IMR-90 (cell line): Measurements from ENCODE around the gene NKX2-3. TPM values are rescaled to one million over a fixed set of nuclear protein-coding genes. Genes with fewer than 3 reads are reported as not detected.

Experiments used
- ATAC-seq: fragments of 200-7000 bp; cut with Tn5 transposase; 2 replicates; pipeline ENCODE4 v1.9.1; 2020; ENCODE audit warnings: low read depth, mild to moderate bottlenecking, moderate library complexity
- BruUV-seq: library from RNA; stranded (reverse); fragments of 400-500 nt; replicated peaks from 2 replicates; lab custom pipeline; 2021; lab: Mats Ljungman, UMichigan
- CTCF ChIA-PET: fragments of 300-600 bp; formaldehyde crosslinking; extraction: SDS; loops from one replicate; lab custom pipeline; 2021; ENCODE audit warnings: antibody characterized with exemption; lab: Yijun Ruan, JAX
- POLR2A ChIA-PET: fragments of 300-600 bp; sonication (Branson Sonifier 250); formaldehyde crosslinking; loops from one replicate; lab custom pipeline; 2022; ENCODE audit warnings: antibody characterized with exemption; ENCODE audit not compliant: unreplicated experiment; lab: Charles Lee
- DNase-seq: peaks from one replicate; pipeline ENCODE4 v3.0.0; 2013
- H2AFZ ChIP-seq: replicated peaks from 2 replicates; pipeline ENCODE3; 2013; ENCODE audit warnings: low read length, mild to moderate bottlenecking; ENCODE audit not compliant: poor library complexity
- H2AK5ac ChIP-seq: 2 replicates; pipeline ENCODE4 v1.6.1; 2013; ENCODE audit warnings: low read depth, low read length, inconsistent platforms
- H2AK9ac ChIP-seq: replicated peaks from 2 replicates; pipeline ENCODE3; 2013; ENCODE audit warnings: mild to moderate bottlenecking, low read depth, low read length, moderate library complexity; ENCODE audit not compliant: poor library complexity
- H2BK120ac ChIP-seq: 2 replicates; pipeline ENCODE4 v1.6.1; 2013; ENCODE audit warnings: low read depth, low read length, inconsistent platforms
- H2BK15ac ChIP-seq: 3 replicates; pipeline ENCODE4 v1.6.1; 2013; ENCODE audit warnings: low read depth, low read length, inconsistent platforms
- H2BK20ac ChIP-seq: 2 replicates; pipeline ENCODE4 v1.6.1; 2013; ENCODE audit warnings: low read depth, mild to moderate bottlenecking, inconsistent platforms, low read length, moderate library complexity
- H2BK5ac ChIP-seq: 2 replicates; pipeline ENCODE4 v1.6.1; 2013; ENCODE audit warnings: mild to moderate bottlenecking, low read depth, low read length, inconsistent platforms; ENCODE audit not compliant: poor library complexity, severe bottlenecking
- H3K14ac ChIP-seq: replicated peaks from 2 replicates; pipeline ENCODE4 v1.6.1; 2013; ENCODE audit warnings: low read depth, low read length, inconsistent platforms
- H3K18ac ChIP-seq: 2 replicates; pipeline ENCODE4 v1.6.1; 2013; ENCODE audit warnings: low read depth, low read length, control low read depth
- H3K23ac ChIP-seq: 2 replicates; pipeline ENCODE4 v1.6.1; 2013; ENCODE audit warnings: low read depth, low read length, inconsistent platforms
- H3K27ac ChIP-seq: 2 replicates; pipeline ENCODE4 v1.5.1; 2013; ENCODE audit warnings: mild to moderate bottlenecking, control low read depth, low read length; ENCODE audit not compliant: insufficient read depth
- H3K27me3 ChIP-seq: 2 replicates; pipeline ENCODE4 v1.6.1; 2013; ENCODE audit warnings: low read length; ENCODE audit not compliant: control insufficient read depth, insufficient read depth
- H3K36me3 ChIP-seq: 2 replicates; pipeline ENCODE4 v1.6.1; 2013; ENCODE audit warnings: low read length, mixed read lengths; ENCODE audit not compliant: control insufficient read depth, insufficient read depth
- H3K4ac ChIP-seq: 2 replicates; pipeline ENCODE4 v1.6.1; 2013; ENCODE audit warnings: low read depth, low read length, inconsistent platforms
- H3K4me1 ChIP-seq: 2 replicates; pipeline ENCODE4 v1.6.1; 2013; ENCODE audit warnings: low read length, mixed read lengths; ENCODE audit not compliant: control insufficient read depth, insufficient read depth
- H3K4me2 ChIP-seq: 2 replicates; pipeline ENCODE4 v1.6.1; 2013; ENCODE audit warnings: low read depth, mild to moderate bottlenecking, control low read depth, low read length, moderate library complexity
- H3K4me3 ChIP-seq: 2 replicates; pipeline ENCODE4 v1.5.1; 2013; ENCODE audit warnings: low read depth, mild to moderate bottlenecking, control low read depth, low read length, moderate library complexity; ENCODE audit not compliant: insufficient read depth
- H3K56ac ChIP-seq: 2 replicates; pipeline ENCODE4 v1.6.1; 2013; ENCODE audit warnings: low read length, inconsistent platforms; ENCODE audit not compliant: insufficient read depth; ENCODE audit errors: extremely low read depth
- H3K79me1 ChIP-seq, 2 experiments: 2 replicates each; pipeline ENCODE4 v1.6.1; 2013; ENCODE audit warnings: low read length in 2 of 2, inconsistent platforms in 1 of 2, low read depth in 1 of 2
- H3K9ac ChIP-seq: 2 replicates; pipeline ENCODE4 v1.6.1; 2013; ENCODE audit warnings: low read depth, low read length, control low read depth
- H3K9me1 ChIP-seq: 2 replicates; pipeline ENCODE4 v1.6.1; 2013; ENCODE audit warnings: low read length, inconsistent platforms; ENCODE audit not compliant: insufficient read depth
- H3K9me3 ChIP-seq: 2 replicates; pipeline ENCODE4 v1.6.1; 2013; ENCODE audit warnings: low read length; ENCODE audit not compliant: control insufficient read depth, insufficient read depth
- H4K20me1 ChIP-seq: 2 replicates; pipeline ENCODE4 v1.6.1; 2013; ENCODE audit warnings: low read length, inconsistent platforms; ENCODE audit not compliant: insufficient read depth
- H4K5ac ChIP-seq: 2 replicates; pipeline ENCODE4 v1.6.1; 2013; ENCODE audit warnings: mild to moderate bottlenecking, low read depth, low read length, control low read depth
- H4K8ac ChIP-seq, 2 experiments: 2 replicates each; pipeline ENCODE4 v1.6.1; 2013; ENCODE audit warnings: low read depth in 2 of 2, low read length in 2 of 2, control low read depth in 1 of 2, inconsistent platforms in 1 of 2
- H4K91ac ChIP-seq: 2 replicates; pipeline ENCODE4 v1.6.1; 2013; ENCODE audit warnings: low read depth, low read length, inconsistent platforms; ENCODE audit not compliant: insufficient read depth
- CEBPB ChIP-seq: IDR thresholded peaks from 2 replicates; pipeline ENCODE4 v1.6.1; 2012; ENCODE audit warnings: low read depth, low read length, improper control_type of control experiment
- CHD1 ChIP-seq: IDR thresholded peaks from 2 replicates; pipeline ENCODE4 v1.6.1; 2012; ENCODE audit warnings: low read depth, low read length, improper control_type of control experiment
- ELK1 ChIP-seq: fragments of 150-350 bp; IDR thresholded peaks from 2 replicates; pipeline ENCODE4 v1.6.1; 2016; ENCODE audit warnings: low read depth, mild to moderate bottlenecking, low read length, moderate library complexity, borderline replicate concordance
- FOS ChIP-seq: fragments of 150-350 bp; IDR thresholded peaks from 2 replicates; pipeline ENCODE4 v1.6.1; 2016; ENCODE audit warnings: low read depth, low read length
- MAFK ChIP-seq: IDR thresholded peaks from 2 replicates; pipeline ENCODE4 v1.6.1; 2012; ENCODE audit warnings: low read depth, low read length, improper control_type of control experiment
- MAZ ChIP-seq: IDR thresholded peaks from 2 replicates; pipeline ENCODE4 v1.6.1; 2012; ENCODE audit warnings: low read depth, mild to moderate bottlenecking, low read length, improper control_type of control experiment, moderate library complexity, borderline replicate concordance
- MXI1 ChIP-seq: IDR thresholded peaks from 2 replicates; pipeline ENCODE4 v1.6.1; 2012; ENCODE audit warnings: low read depth, mild to moderate bottlenecking, low read length, moderate library complexity, borderline replicate concordance
- POLR2A ChIP-seq: IDR thresholded peaks from 2 replicates; pipeline ENCODE4 v1.6.1; 2012; ENCODE audit warnings: mild to moderate bottlenecking, low read depth, low read length
- RAD21 ChIP-seq: IDR thresholded peaks from 2 replicates; pipeline ENCODE4 v1.6.1; 2012; ENCODE audit warnings: low read length, improper control_type of control experiment
- RCOR1 ChIP-seq: IDR thresholded peaks from 2 replicates; pipeline ENCODE4 v1.6.1; 2012; ENCODE audit warnings: mild to moderate bottlenecking, low read length, improper control_type of control experiment; ENCODE audit not compliant: insufficient replicate concordance
- RFX5 ChIP-seq: IDR thresholded peaks from 2 replicates; pipeline ENCODE4 v1.8.0; 2012; ENCODE audit warnings: low read depth, mild to moderate bottlenecking, low read length, moderate library complexity
- SMC3 ChIP-seq: fragments of 150-350 bp; IDR thresholded peaks from 2 replicates; pipeline ENCODE4 v1.6.1; 2016; ENCODE audit warnings: low read depth, mild to moderate bottlenecking, antibody characterized with exemption, low read length, moderate library complexity
- WGBS, 2 experiments: methylation state at CpG; one replicate each; pipeline versions ENCODE4 v1.1.5 to v1.1.7; 2013; ENCODE audit warnings: missing lambda C conversion rate in 2 of 2; ENCODE audit not compliant: insufficient read length in 1 of 2; ENCODE audit errors: extremely low coverage in 2 of 2; 5-methylcytosine and 5-hydroxymethylcytosine counted together
- dilution Hi-C: fragments of 300-500 bp; cut with HindIII; formaldehyde crosslinking; loops from one replicate; pipeline ENCODE4 v1.14.3; 2018; ENCODE audit warnings: low sequenced_read_pairs; ENCODE audit not compliant: unreplicated experiment
- in situ Hi-C: fragments of 300-500 bp; cut with MboI; formaldehyde crosslinking; loops from 3 replicates; pipeline ENCODE4 v1.14.3; 2019; ENCODE audit warnings: low sequenced_read_pairs, inconsistent platforms, mixed read lengths
- intact Hi-C: fragments of 100-400 bp; cut with micrococcal nuclease; formaldehyde crosslinking; loops from 2 replicates; pipeline ENCODE4 v1.10.0; 2022
- polyA plus RNA-seq, 3 experiments: library from polyadenylated mRNA; depleted of rRNA; stranded (reverse); fragments of >200 nt; gene quantifications; 2 replicates each; pipeline ENCODE4 v1.2.3, GENCODE V29; 2012; ENCODE audit warnings: low replicate concordance in 1 of 3
- total RNA-seq: library from RNA; depleted of rRNA; stranded (reverse); fragments of >200 nt; gene quantifications from 2 replicates; pipeline ENCODE4 v1.2.3, GENCODE V29; 2012
- TF ChIP-seq, protein P1 (sequence below): conservative IDR thresholded peaks from 2 replicates; pipeline ENCODE4 v1.5.1; 2012; ENCODE audit warnings: mild to moderate bottlenecking, low read depth, low read length, improper control_type of control experiment
- TF ChIP-seq, protein P2 (sequence below): fragments of 150-350 bp; IDR thresholded peaks from 2 replicates; pipeline ENCODE4 v1.6.1; 2017; ENCODE audit warnings: mild to moderate bottlenecking, antibody characterized with exemption, low read length, low read depth

NKX2-3 gene
- total and polyA plus RNA-seq, 2 of the 4 experiments (the other 2 are of a cell fraction) = not detected

DNA sequence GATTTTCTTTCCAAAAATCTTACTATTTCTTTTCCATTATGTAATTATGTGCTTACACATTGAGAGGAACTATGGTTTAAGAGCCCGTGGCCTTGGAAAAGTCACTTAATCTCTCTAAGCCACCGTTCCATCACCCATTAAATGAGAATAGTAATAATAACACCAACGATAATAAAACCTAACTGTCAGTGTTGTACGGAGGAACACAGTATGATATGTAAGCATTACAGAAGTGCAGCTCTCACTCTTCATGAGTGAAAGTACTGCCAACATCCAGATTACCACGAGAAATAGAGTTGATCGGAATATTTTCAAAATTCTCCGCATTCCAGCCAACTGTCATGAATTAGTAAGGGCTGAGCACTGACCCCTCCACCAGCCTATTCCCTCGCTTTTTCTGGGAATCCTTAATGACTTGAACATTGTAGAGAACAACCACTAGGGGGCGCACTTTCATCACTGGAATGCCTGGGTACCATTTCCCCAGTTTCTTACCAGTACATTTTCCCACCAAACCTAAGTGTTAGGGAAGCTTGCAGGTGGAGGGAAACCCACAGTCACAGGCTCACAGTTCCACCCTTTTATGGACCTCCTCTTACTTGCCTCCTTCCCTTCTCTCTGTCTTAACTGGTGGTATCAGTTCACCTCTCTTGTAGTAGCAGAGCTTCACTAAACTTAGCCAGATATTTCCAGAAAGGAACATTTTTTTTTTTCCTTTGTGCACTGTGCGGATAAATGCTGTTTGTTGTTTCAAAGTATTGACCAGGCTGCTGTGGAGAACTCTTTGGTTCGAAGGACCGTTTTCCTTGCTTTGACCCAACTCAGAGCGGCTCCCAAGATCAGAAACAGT lies 27.8 kb downstream of the NKX2-3 start:
- Histone ChIP-seq H3K79me1 (no peaks in the 10 kb centered on the region), H2BK120ac (no peak overlapping the region), H4K20me1 (no peaks in the 10 kb centered on the region), H3K9me1 (no peaks in the 10 kb centered on the region), H3K4me3 (no peak overlapping the region), H4K8ac (no peak overlapping the region), H3K18ac (no peak overlapping the region), H3K4me1 (no peaks in the 10 kb centered on the region), H4K91ac (no peak overlapping the region), H2BK15ac (no peak overlapping the region), H3K36me3 (no peaks in the 10 kb centered on the region), H3K9me3 (no peaks in the 10 kb centered on the region), H3K14ac (no peak overlapping the region), H2AFZ (no peak overlapping the region), H2BK20ac (no peak overlapping the region), H3K56ac (no peak overlapping the region), H3K4me2 (no peak overlapping the region), H2BK5ac (no peak overlapping the region), H3K27ac (no peak overlapping the region), H2AK9ac (no peak overlapping the region), H4K5ac (no peak overlapping the region), H3K4ac (no peak overlapping the region), H3K23ac (no peak overlapping the region), H2AK5ac (no peak overlapping the region), H3K9ac (no peak overlapping the region), H3K27me3 (peaks cover 21% of the 10 kb centered on the region)
- dilution Hi-C loops = no loop called here
- 0% methylated on average over 1 of the region's 13 CpGs; no CpG with 5 or more reads in 1 of the 2 experiments for WGBS, 2 experiments
- BruUV-seq = no TSS peak
- POLR2A ChIA-PET = no interaction called here
- in situ Hi-C loops = loop anchor here (10.0 kb wide), 1 partner anchor 154 kb away; no protein-coding TSS in a partner anchor
- DNase-seq (peak; percentile 47), ATAC-seq (0 out of 2 replicates have a peak, but pooled peaks have one; percentile 35)
- CTCF ChIA-PET = interaction anchor here (0.6 to 1.4 kb wide), 5 partner anchors 9 to 129 kb away, joined by 3 to 5 read pairs (median 4); no protein-coding TSS in a partner anchor
- intact Hi-C loops = loop anchor here (1.0 kb wide), 2 partner anchors 52 to 151 kb away; no protein-coding TSS in a partner anchor
- TF ChIP-seq CEBPB (no peak), RCOR1 (no peak), RFX5 (no peak), CHD1 (no peak), SMC3 (peak; percentile 61), POLR2A (no peak), ELK1 (no peak), FOS (no peak), MAZ (no peak), MAFK (no peak), MXI1 (no peak), RAD21 (peak; percentile 62)
- TF ChIP-seq, protein P1, sequence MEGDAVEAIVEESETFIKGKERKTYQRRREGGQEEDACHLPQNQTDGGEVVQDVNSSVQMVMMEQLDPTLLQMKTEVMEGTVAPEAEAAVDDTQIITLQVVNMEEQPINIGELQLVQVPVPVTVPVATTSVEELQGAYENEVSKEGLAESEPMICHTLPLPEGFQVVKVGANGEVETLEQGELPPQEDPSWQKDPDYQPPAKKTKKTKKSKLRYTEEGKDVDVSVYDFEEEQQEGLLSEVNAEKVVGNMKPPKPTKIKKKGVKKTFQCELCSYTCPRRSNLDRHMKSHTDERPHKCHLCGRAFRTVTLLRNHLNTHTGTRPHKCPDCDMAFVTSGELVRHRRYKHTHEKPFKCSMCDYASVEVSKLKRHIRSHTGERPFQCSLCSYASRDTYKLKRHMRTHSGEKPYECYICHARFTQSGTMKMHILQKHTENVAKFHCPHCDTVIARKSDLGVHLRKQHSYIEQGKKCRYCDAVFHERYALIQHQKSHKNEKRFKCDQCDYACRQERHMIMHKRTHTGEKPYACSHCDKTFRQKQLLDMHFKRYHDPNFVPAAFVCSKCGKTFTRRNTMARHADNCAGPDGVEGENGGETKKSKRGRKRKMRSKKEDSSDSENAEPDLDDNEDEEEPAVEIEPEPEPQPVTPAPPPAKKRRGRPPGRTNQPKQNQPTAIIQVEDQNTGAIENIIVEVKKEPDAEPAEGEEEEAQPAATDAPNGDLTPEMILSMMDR = peak; percentile 63
- TF ChIP-seq, protein P2, sequence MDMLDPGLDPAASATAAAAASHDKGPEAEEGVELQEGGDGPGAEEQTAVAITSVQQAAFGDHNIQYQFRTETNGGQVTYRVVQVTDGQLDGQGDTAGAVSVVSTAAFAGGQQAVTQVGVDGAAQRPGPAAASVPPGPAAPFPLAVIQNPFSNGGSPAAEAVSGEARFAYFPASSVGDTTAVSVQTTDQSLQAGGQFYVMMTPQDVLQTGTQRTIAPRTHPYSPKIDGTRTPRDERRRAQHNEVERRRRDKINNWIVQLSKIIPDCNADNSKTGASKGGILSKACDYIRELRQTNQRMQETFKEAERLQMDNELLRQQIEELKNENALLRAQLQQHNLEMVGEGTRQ = no peak
